Superior temporal gyrus (tissue), 1 donor: ENCODE results near the gene MYMK.
A peak's percentile ranks its signal among the peaks of the same experiment; 100 is the strongest.

Experiments used
- DNase-seq: peaks from one replicate; pipeline ENCODE4 v3.0.0-alpha.2; 2016; ENCODE audit errors: extremely low spot score

The MYMK gene

DNA sequence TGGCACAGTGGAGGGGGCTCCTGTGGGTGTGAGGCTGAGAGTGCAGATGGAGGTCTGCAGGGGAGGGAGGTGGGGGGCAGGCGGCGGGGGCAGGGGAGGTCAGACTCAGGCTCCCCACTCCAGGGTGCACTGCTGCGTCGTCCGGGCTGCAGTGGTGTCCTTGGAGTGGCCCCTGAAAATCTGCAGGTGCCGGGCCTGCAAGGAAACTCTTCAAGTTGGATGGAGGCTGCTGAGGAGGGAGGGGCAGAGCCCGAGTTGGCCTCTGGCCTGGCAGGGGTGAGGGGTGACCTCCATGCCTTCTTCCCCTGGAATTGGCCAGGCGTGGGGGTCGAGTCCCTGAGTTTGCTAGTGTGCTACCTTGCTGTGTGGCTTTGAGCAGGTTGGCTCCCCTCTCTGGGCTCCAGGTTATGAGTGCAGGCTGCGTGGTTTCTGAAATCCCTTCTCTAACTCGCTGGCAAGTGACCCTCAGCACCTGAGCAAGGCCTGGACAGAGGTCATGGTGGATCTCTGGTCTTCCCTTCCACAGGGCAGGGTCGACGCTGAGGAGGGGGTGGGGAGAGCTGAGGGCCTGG lies 10.6 kb upstream of the MYMK start:
- no peak for DNase-seq

DNA sequence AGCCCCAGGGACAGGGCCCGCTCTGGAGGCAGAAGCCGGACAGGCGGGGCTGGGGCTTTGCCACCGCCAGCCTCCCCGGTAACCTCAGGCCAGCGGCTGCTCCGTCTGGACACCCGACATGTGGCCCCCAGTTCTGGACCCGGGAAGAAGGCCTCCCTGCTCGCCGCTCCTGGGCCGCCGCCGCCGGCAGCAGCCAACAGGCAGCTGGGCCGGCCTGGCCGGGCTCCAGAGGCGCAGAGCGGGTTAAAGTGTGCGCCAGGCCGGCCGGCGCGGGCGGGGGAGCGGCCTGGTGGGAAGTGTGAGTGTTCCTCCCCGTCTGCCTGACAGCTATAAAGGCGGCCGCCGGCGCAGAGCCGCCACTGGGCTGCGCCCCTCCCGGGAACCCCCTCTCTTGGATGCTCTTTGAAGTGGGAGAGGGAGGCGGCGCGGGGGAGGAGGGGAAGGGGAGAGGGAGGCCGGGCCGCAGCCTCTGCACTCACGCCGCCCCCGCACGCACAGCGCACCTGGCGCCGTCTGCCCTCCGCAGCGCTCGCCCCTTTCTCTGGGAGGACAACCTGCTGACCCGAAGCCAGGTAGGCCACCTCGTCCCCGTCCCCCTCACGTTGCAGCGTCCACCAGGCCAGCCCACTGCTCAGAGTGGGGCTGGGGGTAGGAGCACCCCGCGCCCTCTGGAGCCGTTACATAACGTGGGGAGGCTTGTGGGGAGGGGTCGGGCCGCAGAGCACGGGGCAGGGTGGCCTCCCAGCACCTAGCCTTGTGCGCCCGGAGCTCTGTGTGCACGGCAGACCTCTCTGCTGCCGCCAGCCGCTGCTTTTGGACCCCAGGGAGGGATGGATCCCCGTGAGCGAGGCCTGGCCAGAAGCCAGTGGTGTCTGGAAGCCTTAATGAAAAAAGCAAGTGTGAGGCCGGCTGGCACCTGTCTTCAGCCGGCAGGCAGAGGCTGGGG lies 9.9 kb upstream of the MYMK start, which contains the start of gene ADAMTSL2:
Gene ADAMTSL2 (plus strand): TSS at position 359 of the 946 bp plus-strand sequence. CDS start 2,009 bp downstream, outside the sequence.
- DNase-seq, result peak; percentile 61

DNA sequence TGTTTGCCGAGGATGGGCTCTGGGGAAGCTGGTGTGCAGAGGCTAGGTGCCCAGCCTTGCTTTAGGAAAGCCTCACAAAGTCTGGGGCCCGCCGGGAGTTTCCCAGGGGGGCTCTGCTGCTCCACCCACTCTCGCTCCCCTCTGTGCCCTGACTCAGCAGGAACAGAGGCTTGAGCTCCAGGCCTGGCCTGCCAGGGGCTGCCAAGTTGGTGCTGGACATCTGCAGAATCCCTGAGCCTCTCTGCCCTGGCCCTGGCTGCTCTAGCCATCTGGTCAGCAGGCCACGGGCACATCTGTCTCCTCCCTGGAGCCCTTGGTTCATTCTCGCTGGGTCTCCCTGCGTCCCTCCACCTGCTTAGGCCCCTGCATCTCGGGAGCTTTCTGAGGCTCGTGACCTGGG lies 9.1 kb upstream of the MYMK start:
- DNase-seq, result no peak

DNA sequence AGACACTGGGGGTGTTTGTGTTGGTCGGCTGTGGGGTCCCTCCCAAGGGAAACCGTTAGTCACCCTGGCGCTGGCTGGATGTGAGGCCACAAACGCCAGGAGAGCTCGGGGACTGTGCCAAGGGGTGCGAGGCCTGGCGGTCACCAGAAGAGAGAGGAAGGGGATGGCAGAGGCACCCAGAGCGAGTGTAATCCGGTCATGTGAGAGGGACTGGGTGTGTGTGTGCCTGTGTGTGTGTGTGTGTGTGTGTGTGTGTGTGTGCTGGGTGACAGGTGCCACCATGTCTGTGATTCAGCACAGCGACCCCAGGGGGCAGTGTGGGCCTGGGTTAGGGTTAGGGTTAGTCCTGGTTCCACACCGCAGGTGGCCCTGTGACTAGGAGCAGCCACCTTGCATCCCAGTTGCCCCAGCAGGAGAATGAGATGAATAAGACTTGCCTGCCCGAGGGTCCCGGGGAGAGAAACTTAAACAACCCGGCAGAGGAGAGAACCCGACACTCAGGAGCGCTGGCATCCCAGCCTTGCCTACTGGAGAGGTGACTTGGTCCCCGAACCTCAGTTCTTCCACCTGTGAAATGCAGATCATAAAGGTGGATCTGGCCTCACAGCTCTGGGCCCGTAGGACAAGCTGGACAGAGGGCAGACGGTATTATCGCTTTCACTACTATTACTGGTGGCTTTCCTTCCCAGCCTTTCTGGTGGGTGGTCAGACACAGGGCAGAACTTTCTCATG lies 8.3 kb upstream of the MYMK start:
- DNase-seq, result peak; percentile 60

DNA sequence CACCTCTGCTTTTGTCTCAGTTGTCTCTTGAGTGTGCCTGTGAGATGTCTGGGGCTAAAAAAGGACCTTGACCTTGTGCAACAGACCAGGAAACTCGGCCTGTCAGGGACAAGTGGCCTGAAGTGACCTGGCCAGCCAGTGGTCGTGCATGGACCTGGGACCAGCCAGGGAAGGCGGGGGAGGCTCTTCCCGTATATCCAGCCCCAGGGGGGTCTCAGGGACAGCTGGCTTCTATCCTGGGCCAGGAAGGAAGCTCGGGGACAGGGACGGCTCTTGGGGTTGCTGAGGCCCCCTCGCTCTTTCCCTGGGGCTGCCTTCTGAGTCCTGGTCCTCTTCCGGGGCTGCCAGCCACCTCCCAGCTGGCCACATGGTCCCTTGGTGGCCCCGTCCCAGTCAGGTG lies 6.5 kb upstream of the MYMK start:
- no peak for DNase-seq

DNA sequence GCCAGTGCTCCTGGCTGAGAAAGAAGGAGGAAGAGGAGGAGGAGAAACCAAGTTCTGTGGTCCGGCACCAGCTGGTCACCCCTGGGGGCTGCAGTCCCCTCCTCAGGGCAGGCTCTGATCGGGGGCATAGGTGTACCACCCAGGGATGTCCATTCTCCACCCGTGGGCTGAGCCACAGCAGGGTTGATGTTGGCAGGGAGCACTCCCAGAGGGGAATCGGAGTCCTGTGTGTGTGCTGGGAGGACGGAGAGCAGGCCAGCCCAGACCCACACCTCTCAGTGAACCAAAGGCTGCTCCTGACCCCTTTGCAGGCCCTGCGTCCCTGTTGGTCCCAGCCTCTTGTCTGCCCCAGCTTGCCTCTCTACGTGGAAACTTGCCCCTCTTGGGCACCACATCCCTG lies 5.1 kb upstream of the MYMK start:
- no peak for DNase-seq

DNA sequence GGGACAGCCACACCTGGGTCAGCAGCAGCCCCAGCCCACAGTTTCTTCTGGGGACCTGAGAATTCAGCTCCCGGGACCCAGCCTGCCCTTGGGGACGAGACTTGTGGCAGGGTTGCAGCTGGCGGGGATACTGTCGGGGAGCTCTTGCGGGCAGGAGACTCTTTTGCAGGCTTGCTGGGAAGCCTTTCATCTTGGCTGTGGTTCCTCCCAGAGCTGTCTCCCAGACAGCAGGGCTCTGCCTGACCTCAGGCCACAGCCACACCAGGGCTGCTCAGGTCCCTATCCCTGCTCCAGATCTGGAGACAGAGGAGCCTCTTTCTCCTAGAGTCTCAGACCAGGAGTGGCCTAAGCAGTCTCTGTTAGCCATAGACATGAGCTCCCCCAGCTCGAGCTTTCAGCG lies 4.7 kb upstream of the MYMK start:
- DNase-seq, result no peak

DNA sequence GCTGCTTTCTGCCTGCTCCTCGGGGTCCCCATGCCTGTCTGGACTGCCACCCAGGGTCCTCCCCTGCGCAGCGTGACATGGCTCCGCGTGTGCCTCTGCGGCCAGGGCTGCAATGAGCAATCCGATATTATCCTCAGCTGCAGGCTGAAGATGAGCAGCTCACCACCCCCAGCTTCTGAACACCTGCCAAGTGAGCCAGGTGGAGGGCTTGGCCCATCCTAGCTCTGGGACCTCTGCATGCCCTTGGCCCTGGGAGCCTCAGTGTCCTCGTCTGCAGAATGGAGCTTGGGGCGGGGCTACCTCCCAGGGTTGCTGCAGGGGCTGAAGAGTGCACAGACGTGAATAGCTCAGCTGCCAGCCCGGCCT lies 4.1 kb upstream of the MYMK start:
- no peak for DNase-seq

DNA sequence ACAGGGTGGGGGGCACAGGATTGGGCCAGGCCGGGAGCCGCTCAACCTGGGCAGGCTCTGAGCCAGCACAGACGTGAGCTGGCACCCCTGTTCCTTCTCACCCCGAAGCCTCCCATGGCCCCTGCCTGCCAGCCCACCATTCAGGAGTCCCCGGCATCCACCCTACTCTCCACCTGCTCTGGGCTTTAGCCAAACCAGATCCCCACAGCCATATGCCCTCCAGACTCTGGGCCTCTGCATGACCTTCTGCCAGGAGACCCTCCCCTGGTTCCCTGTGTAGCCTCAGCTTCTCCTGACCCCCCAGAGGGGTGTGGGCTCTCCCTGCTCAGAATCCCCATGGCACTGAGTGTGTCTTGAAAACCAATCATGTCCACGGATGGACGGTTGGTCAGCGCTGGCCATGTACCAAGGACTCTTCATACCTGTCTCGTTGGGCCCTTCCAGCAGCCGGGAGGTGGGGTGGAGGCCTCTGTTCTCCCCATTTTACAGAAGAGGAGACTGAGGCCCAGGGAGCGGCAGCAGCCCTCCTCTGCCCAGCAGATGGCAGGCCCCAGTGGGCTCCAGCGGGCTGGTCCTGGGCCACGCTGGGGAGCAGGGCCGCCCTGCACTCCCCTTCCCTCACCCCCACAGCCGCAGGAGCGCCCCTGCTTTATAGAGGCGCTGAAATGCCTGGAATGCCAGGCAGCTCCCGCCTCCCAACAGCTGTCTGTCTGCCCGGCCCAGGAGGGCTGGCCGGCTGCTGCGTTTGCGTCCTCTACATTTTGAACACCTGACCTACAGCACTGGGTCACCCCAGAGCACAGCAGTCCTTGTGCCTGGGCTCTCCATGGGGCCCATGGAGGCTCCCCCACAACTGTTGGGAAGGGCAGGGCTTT lies 3.5 kb upstream of the MYMK start:
- no peak for DNase-seq

DNA sequence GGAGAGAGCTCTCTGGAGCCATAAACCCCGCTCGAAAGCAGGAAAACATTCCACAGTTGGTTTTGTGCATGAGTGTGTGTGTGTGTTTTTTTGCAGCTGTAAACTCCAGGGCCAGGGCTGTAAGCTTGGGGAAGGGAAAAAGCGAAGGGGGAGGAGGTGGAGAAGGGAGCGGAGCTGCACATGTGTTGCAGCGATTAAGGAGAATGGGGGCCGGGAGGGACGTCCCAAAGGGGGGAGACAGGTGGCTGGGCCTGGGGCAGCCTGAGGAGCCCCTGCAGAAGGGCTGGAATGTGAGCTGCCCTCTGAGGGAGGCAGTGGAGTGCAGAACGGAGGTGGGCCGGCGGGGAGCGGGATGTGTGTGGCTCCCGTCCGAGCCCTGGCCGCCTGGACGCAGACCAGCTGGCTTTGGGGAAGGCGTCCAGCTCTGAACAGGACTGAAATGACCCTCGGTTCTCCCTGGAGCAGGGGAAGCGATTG lies 2.7 kb upstream of the MYMK start:
- no peak for DNase-seq

DNA sequence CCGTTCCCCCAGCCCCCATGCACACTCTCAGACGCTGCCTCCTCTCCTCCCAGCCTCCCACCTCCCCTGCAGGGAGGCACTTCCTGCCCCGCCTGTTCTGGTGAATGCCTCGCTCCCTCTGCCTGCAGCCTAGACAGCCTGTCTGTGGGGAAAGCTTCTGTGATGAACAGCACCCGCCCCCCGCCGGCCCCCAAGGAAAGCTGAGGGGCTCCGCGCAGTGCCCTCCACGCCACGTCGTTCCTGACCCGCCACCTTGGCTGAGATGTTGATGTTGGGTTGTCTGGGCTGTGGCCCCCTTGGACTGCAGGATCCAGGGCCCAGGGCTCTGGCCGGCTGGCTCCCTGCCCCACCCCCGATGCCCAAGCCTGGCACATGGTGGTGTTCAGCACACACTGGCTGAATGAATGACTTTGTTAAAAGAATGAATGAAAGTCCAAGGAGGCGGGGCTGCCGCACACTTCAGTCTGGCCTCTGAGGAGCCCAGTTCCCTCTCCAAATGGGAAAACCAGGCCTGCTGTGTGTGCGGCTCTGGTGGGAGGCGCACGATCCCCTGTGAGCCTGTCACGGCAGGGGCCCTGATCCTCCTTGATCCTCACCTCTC lies 2.1 kb upstream of the MYMK start:
- DNase-seq, result peak; percentile 90

DNA sequence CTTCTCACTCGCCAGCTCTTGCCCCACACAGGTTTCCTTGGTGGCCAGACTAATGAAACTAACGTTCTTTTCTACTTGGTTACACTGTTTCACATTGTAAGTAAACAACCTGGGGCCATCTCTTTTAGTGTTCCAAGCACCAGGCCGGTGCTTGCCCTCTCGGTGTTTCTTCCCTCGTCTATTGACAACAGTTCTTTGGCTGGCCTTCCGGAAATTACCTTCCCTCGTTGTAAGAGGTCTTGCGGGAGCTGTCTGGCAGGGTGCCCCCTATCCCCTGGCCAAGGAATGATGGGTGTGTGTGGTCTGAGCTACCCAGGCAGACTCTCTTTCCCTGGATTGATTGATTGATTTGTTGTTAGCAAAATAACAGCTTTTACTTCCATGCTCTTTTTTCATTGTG lies 918 bp upstream of the MYMK start:
- no peak for DNase-seq

DNA sequence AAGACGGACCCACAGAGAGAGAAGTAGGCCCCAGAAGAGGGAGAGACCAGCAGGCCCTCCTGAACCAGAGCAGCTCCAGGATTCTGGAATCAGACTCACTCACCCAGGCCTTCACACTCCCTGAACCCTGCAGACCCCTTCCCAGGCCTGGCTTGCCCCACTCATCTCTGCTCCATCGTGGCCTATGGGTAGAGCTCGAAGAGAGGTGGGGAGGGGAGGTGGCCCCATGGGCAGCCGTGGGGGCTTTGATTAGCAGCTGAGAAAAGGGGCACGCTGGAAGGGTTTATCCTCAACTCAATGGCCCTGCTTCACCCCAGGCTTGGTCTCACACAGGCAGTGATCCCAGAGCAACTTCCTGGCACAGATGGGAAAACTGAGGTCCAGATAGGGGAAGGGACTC lies 613 bp downstream of the MYMK start:
- DNase-seq, result no peak

DNA sequence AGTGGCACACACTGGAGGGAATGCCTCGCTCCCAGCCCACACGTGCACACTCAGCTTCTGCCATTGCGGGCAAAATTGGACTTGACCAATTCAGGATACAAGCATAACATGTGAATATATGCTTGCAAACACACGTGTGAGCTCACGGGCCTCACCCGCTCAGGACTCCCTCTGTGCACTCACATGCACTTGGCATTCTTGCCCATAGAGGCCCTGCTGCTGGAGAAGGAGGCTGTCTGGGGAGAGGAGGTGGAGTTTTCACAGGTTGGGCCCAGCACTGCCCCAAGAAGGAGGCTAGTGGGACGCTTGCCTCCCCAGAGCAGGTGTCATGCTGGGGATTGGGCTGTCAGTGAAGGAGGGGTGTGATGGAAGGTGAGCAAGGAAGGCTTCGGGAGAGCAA lies 1.7 kb downstream of the MYMK start:
- no peak for DNase-seq

DNA sequence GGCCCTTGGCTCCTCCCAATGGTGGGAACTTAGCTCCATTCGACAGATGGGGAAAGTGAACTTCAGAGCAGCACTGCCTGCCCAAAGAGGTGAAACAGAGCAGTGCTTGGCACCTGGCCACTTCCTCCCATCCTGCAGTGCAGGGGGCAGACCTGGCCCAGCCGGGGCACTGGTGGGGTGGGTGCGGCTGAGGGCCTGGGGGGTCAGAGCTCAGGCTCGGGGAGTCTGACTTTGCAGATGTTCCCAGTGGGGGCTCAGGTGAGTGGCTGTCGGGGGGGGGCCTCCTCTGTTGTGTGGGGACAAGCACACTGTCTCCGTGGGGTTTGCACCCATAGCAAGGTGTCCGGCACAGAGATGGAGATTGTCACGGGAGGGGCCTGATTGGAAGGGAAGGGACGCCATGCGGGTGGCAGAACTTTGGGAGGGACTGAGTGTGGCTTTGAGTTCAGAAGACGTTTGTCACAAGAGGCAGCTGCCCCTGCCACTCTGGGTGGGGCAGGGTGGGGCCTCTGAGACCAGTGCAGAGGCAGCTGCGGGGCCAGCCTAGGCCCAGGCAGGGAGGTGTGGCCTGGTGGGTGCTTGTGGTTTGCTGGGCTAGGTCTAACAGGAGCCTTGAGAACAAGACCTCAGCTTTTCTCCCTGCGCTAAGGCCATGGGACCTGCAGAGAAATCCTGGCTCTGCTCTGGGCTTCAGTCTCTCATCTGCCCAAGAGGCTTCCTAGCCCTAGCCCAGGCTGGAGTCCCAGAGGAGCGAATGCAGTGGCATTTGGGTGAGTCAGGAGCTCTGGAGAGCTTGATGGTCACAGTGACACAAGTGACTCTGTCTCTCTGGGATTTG lies 2.5 kb downstream of the MYMK start:
- no peak for DNase-seq

DNA sequence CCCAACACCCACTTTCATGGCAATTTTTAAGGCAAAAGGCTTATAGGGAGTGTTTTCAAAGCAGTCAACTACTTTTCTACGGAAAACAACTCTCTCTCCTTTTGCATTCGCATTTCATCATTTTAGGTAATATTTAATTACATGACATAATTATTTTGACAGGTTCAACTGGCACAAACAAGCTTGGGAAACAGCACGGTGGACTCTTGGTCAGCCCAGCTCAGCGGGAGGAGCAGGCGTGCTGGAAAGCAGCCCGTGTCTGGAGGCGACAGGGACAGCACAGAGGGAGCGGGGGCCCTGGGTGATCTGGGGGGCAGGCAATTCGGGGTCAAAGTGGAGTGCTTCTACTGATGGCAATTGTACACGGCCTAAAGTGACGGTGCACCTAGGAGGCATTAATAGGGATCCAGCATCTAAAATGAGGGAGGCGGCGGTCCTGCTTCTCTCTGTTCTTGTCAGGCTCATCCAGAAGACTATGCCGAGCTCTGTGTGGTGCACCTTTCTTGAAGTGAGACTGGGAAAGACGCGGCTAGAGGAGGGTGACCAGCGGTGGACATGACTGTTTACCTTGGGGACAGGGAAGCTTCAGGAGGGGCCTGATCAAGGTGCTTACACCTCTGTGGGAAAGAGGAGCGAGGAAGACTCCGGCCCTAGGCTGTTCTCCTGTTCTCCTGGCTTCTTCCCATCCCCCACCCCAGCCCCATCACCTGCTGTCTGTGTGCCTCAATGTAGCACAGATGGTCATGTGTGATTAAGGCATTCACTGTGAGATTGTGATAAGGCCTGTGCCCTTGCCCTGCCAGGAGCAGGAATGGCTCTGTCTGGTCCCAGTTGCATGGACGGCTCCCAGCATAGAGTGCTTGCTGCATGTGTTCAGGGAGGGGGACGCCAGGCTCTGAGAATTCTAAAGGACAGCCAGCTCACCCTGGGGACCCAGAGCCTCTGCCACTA lies 3.4 kb downstream of the MYMK start:
- peak; percentile 68 for DNase-seq

DNA sequence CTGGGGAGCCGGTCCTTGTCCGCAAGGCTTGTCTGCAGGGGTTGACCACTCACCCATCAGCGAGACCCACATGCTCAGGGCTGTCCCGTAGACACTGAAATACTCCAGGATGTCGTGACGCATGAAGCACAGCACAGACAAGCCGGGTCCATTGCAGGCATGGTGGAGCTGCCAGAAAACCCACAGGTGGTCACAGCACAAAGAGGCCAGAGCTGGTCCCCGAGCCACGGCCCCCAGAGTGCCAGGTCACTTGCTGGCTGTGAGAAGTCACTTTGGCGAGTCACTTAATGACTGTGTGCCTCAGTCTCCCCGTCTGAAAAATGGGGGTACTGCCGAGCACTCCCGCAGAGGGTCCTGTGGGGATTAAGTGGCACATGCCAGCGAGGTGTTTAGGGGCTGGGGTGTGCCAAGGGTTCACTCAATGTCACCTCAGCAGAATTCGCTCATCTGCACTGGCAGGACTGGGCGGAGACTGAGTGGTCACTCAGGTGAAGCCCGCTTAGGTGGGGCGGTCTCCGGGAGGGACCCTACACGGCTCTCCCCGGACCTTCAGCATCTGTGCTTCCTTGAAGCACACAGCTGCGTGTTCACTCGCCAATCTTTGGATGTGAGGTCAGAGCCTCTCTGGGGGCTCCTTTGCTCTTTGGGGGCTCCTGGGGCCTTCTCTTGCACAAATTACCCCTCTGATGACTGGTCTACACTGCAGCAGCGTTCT lies 4.5 kb downstream of the MYMK start:
- no peak for DNase-seq

DNA sequence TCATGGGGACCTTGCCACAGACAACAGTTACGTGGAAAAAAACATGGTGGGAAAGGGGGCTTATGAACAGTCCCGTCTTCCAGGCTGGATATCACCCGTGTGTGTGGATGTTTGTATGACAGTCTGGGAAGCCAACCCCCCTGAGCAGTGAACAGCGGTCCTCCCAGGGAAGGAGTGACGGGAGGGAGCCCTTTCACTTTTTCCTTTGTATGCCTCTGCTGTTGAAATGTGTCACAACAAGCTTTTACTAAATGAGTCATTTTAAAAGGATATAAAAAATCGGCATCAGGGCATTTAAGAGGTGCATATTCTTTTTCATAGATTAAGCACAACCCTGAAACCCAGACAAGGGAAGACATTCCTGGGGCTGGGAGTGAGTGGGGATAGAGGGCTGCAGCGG lies 5.1 kb downstream of the MYMK start:
- DNase-seq, result no peak
